ENCODE measurements around the gene RGS10.

RGS10 gene

DNA sequence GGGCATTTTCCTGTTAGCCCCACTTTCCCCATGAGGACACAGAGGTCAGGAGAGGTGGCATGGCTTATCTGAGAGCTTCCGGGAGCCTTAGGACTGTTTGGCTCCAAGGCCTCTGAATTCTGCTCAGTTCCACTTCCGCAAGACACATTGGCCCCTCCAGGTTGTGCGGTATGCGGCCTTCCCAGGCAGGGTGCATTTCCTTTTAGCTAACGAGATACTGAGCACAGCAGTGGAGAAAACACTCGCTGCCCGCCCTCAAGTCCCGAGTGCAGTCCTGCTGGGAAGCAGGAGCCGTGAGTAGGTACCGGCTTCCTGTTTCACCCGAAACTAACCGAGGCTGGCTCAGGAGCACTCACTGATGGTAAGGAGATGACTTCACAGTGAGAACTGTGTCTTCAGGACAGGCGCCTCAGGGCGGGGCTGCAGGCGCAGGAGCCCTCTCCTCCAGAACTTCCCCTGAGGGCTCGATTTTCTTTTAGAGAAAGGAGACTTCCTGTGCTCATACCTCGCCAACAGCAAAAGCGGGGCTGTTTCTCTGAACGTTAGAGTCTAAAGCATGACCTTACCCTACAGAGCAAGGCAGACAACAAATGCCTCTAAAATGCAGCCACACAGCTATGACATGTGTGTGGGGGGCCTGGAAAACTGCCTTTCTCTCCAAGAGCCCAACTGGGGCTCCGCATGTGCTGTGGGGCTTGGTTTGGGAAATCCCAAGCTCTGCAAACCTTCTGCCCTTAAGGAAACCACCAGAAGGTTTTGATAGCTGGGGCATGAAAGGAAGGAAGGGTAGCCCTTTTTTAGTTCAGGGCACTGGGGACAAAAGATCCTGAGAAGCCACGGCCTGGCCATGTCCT, 25.9 kb downstream of the RGS10 start:
- H3K4me3 ChIP-seq (ENCODE audit: low read depth, low read length): peak overlapping the region; percentile 32
- TF ChIP-seq, protein P1, sequence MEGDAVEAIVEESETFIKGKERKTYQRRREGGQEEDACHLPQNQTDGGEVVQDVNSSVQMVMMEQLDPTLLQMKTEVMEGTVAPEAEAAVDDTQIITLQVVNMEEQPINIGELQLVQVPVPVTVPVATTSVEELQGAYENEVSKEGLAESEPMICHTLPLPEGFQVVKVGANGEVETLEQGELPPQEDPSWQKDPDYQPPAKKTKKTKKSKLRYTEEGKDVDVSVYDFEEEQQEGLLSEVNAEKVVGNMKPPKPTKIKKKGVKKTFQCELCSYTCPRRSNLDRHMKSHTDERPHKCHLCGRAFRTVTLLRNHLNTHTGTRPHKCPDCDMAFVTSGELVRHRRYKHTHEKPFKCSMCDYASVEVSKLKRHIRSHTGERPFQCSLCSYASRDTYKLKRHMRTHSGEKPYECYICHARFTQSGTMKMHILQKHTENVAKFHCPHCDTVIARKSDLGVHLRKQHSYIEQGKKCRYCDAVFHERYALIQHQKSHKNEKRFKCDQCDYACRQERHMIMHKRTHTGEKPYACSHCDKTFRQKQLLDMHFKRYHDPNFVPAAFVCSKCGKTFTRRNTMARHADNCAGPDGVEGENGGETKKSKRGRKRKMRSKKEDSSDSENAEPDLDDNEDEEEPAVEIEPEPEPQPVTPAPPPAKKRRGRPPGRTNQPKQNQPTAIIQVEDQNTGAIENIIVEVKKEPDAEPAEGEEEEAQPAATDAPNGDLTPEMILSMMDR (IDR thresholded peaks at IDR 0.05; ENCODE audit: low read depth, low read length, missing control alignments): no peak
- DNase-seq (ENCODE audit: low read depth): peak; percentile 74

- no peak for DNase-seq (ENCODE audit: low read depth)
- H3K4me3 ChIP-seq (ENCODE audit: low read depth, low read length): no peak overlapping the region
- TF ChIP-seq, protein P1 (IDR thresholded peaks at IDR 0.05; ENCODE audit: low read depth, low read length, missing control alignments): no peak
These were observed 26.9 kb downstream of the RGS10 start for GRCh38 chr10:119515511-119516045.

- no peak for DNase-seq (ENCODE audit: low read depth)
- TF ChIP-seq, protein P1 (IDR thresholded peaks at IDR 0.05; ENCODE audit: low read depth, low read length, missing control alignments): no peak
- no peak overlapping the region for H3K4me3 ChIP-seq (ENCODE audit: low read depth, low read length)
These were observed 27.7 kb downstream of the RGS10 start for GRCh38 chr10:119514819-119515218.

DNA sequence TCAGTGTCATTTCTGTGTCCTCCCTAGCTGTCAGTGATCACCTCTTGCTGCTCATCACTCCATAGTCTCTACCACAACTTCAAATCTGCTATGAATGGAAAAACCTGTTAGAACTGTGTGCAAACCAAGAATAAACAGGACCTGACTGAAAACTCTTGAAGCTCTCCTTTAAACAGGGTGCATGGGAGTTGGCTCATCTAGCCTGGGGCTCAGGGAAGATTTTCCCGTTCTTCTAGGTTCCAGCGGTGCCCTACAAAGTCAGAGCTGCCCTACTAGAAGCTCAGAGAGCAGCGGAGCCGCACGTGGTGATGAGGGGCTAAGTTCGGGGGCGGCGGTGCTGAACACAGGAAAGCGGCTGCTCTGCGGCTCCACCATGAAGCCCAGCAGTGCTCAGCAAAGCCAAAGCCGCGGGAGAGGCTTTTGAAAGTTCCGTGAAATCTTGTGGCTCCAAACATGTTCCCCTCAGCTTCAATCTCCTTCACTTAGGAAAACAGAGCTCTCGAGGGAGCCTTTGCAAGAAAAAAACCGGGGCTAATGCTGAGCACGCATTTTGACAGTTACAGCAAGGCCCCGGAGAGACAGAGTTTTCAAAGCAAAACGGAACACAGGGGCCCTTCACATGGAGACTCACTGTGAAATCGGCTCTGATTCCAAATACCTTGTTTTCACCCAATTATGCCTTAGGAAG, 30.5 kb downstream of the RGS10 start:
- TF ChIP-seq, protein P1 (IDR thresholded peaks at IDR 0.05; ENCODE audit: low read depth, low read length, missing control alignments): no peak
- no peak overlapping the region for H3K4me3 ChIP-seq (ENCODE audit: low read depth, low read length)
- DNase-seq (ENCODE audit: low read depth): no peak

GRCh38 chr10:119509909-119510451, 32.5 kb downstream of the RGS10 start:
- TF ChIP-seq, protein P1 (IDR thresholded peaks at IDR 0.05; ENCODE audit: low read depth, low read length, missing control alignments): no peak
- no peak overlapping the region for H3K4me3 ChIP-seq (ENCODE audit: low read depth, low read length)
- DNase-seq (ENCODE audit: low read depth): no peak

GRCh38 chr10:119507115-119507514, 35.4 kb downstream of the RGS10 start:
- TF ChIP-seq, protein P1 (IDR thresholded peaks at IDR 0.05; ENCODE audit: low read depth, low read length, missing control alignments): no peak
- no peak overlapping the region for H3K4me3 ChIP-seq (ENCODE audit: low read depth, low read length)
- no peak for DNase-seq (ENCODE audit: low read depth)
